Liver (tissue), 9 donors: ENCODE measurements around the gene KDM3B. TPM values are rescaled to one million over a fixed set of nuclear protein-coding genes. Genes with fewer than 3 reads are reported as not detected.
"Not testable (repeated sequence)": the region's sequence is repeated elsewhere in the genome, so short reads cannot be mapped to it uniquely, and the experiment has no call there.

Source experiments
- DNase-seq: peaks from one replicate; pipeline ENCODE4 v3.0.0-alpha.2; 2017; ENCODE audit warnings: low spot score
- H3K27ac ChIP-seq, 2 donors: one replicate each; pipeline ENCODE4 v1.7.0; 2013; ENCODE audit warnings: inconsistent platforms in 2 of 2, low read length in 2 of 2, control low read depth in 1 of 2, low read depth in 1 of 2, mild to moderate bottlenecking in 1 of 2
- H3K27me3 ChIP-seq, 4 donors: one replicate each; pipeline versions ENCODE4 v1.6.1 to v1.7.0; 2013; ENCODE audit warnings: low read length in 3 of 4, inconsistent platforms in 1 of 4, mild to moderate bottlenecking in 1 of 4, moderate library complexity in 1 of 4; ENCODE audit not compliant: control insufficient read depth in 4 of 4, insufficient read depth in 4 of 4
- H3K36me3 ChIP-seq, 4 donors: one replicate each; pipeline versions ENCODE4 v1.6.1 to v1.7.0; 2013; ENCODE audit warnings: low read length in 3 of 4, mild to moderate bottlenecking in 3 of 4, low read depth in 1 of 4, moderate library complexity in 1 of 4; ENCODE audit not compliant: control insufficient read depth in 4 of 4, insufficient read depth in 3 of 4
- H3K4me1 ChIP-seq, 4 donors: one replicate each; pipeline versions ENCODE4 v1.6.1 to v1.7.0; 2013; ENCODE audit warnings: low read length in 3 of 4, mild to moderate bottlenecking in 3 of 4, moderate library complexity in 1 of 4; ENCODE audit not compliant: control insufficient read depth in 4 of 4, insufficient read depth in 4 of 4
- H3K4me3 ChIP-seq, 3 donors: one replicate each; pipeline versions ENCODE4 v1.6.1 to v1.7.0; 2013; ENCODE audit warnings: low read length in 3 of 3, control low read depth in 1 of 3, low read depth in 1 of 3, mild to moderate bottlenecking in 1 of 3
- H3K9ac ChIP-seq, 2 donors: one replicate each; pipeline ENCODE4 v1.7.0; 2013; ENCODE audit warnings: low read length in 2 of 2, mild to moderate bottlenecking in 2 of 2, moderate library complexity in 2 of 2, control low read depth in 1 of 2, low read depth in 1 of 2
- H3K9me3 ChIP-seq, 4 donors: one replicate each; pipeline versions ENCODE4 v1.6.1 to v1.7.0; 2013; ENCODE audit warnings: low read length in 3 of 4; ENCODE audit not compliant: control insufficient read depth in 4 of 4
- ATF3 ChIP-seq: IDR thresholded peaks from 2 replicates; pipeline ENCODE4 v1.6.1; 2016; ENCODE audit warnings: antibody characterized with exemption
- CTCF ChIP-seq: fragments of 150-350 bp; IDR thresholded peaks from 2 replicates; pipeline ENCODE4 v1.5.1; 2017; ENCODE audit warnings: improper control_type of control experiment, low read depth, low read length; ENCODE audit not compliant: missing input control
- EGR1 ChIP-seq, 2 donors: IDR thresholded peaks; 2 replicates each; pipeline ENCODE4 v1.6.1; 2016 to 2018; ENCODE audit warnings: antibody characterized with exemption in 2 of 2, low read depth in 2 of 2
- FOXA1 ChIP-seq: IDR thresholded peaks from 2 replicates; pipeline ENCODE4 v1.6.1; 2016; ENCODE audit warnings: antibody characterized with exemption
- FOXA2 ChIP-seq: IDR thresholded peaks from 2 replicates; pipeline ENCODE4 v1.6.1; 2016; ENCODE audit warnings: antibody characterized with exemption
- GABPA ChIP-seq, 2 donors: IDR thresholded peaks in 1 of 2; conservative IDR thresholded peaks in 1 of 2; 2 replicates each; pipeline ENCODE4 v1.6.1; 2016; ENCODE audit warnings: antibody characterized with exemption in 2 of 2, mild to moderate bottlenecking in 1 of 2, moderate library complexity in 1 of 2
- HNF4A ChIP-seq, 2 donors: conservative IDR thresholded peaks; 2 replicates each; pipeline ENCODE4 v1.6.1; 2016; ENCODE audit warnings: antibody characterized with exemption in 2 of 2, mild to moderate bottlenecking in 2 of 2
- HNF4G ChIP-seq: IDR thresholded peaks from 2 replicates; pipeline ENCODE4 v1.6.1; 2016; ENCODE audit warnings: antibody characterized with exemption
- JUND ChIP-seq, 2 donors: IDR thresholded peaks; 2 replicates each; pipeline ENCODE4 v1.6.1; 2016; ENCODE audit warnings: antibody characterized with exemption in 2 of 2
- MAX ChIP-seq: IDR thresholded peaks from 2 replicates; pipeline ENCODE4 v1.6.1; 2016; ENCODE audit warnings: antibody characterized with exemption
- NR2F2 ChIP-seq: IDR thresholded peaks from 2 replicates; pipeline ENCODE4 v1.6.1; 2016; ENCODE audit warnings: antibody characterized with exemption
- RAD21 ChIP-seq, 2 donors: IDR thresholded peaks; 2 replicates each; pipeline ENCODE4 v1.6.1; 2016; ENCODE audit warnings: antibody characterized with exemption in 2 of 2, mild to moderate bottlenecking in 2 of 2
- REST ChIP-seq: IDR thresholded peaks from 2 replicates; pipeline ENCODE4 v1.6.1; 2016; ENCODE audit warnings: antibody characterized with exemption, mild to moderate bottlenecking
- RXRA ChIP-seq, 2 donors: IDR thresholded peaks; 2 replicates each; pipeline ENCODE4 v1.6.1; 2017 to 2018; ENCODE audit warnings: antibody characterized with exemption in 2 of 2, mild to moderate bottlenecking in 1 of 2
- SP1 ChIP-seq: IDR thresholded peaks from 2 replicates; pipeline ENCODE4 v1.6.1; 2018; ENCODE audit warnings: antibody characterized with exemption, mild to moderate bottlenecking
- TAF1 ChIP-seq: conservative IDR thresholded peaks from 2 replicates; pipeline ENCODE4 v1.6.1; 2016; ENCODE audit warnings: antibody characterized with exemption, mild to moderate bottlenecking
- YY1 ChIP-seq: IDR thresholded peaks from 2 replicates; pipeline ENCODE4 v1.6.1; 2016; ENCODE audit warnings: antibody characterized with exemption, mild to moderate bottlenecking
- ZBTB33 ChIP-seq: IDR thresholded peaks from 2 replicates; pipeline ENCODE4 v1.6.1; 2016; ENCODE audit warnings: antibody characterized with exemption
- WGBS: extraction: QIAGEN DNeasy Blood & Tissue Kit; methylation state at CpG from one replicate; pipeline ENCODE4 v1.1.7; 2013; 5-methylcytosine and 5-hydroxymethylcytosine counted together
- polyA plus RNA-seq, 2 donors: library from polyadenylated mRNA; stranded (reverse) in 1 of 2; unstranded in 1 of 2; fragments of 200-250 nt in 1 of 2; fragments of >200 nt in 1 of 2; fragmentation: Nextera tagmentation in 1 of 2; extraction: Ambion mirVana in 1 of 2; gene quantifications; one replicate each; pipeline versions ENCODE4 v1.2.1 to v1.2.3, GENCODE V29; 2013 to 2015
- total RNA-seq, 2 donors: library from RNA; depleted of rRNA; stranded (reverse); fragments of >200 nt; gene quantifications; one replicate each; pipeline ENCODE4 v1.2.3, GENCODE V29; 2014
- donor health status: healthy.
- donor health status: healthy.
- donor health status: healthy.
- donor health status: healthy.
- donor health status: healthy.

The KDM3B gene
- total and polyA plus RNA-seq, 4 donors: 6.8 to 39.6 (median 18.8) TPM

GRCh38 chr5:138472353-138472752 is 119.9 kb downstream of the KDM3B start:
- H3K4me1 ChIP-seq: peaks cover 0 to 13% (median 5%) of the 10 kb centered on the region in 4 donors
- no peak overlapping the region for H3K27ac ChIP-seq
- no peak overlapping the region for H3K4me3 ChIP-seq
- 41% methylated on average over 6 of the region's 6 CpGs for WGBS
- H3K9me3 ChIP-seq: no peaks in the 10 kb centered on the region
- no peaks in the 10 kb centered on the region for H3K27me3 ChIP-seq
- no peak overlapping the region for H3K9ac ChIP-seq
- H3K36me3 ChIP-seq: peaks cover 2 to 10% (median 7%) of the 10 kb centered on the region in 4 donors
- DNase-seq: no peak
- no peak for TF ChIP-seq FOXA2
- TF ChIP-seq GABPA (IDR thresholded peaks at IDR 0.05 in 1 of 2, conservative IDR thresholded peaks at IDR 0.05 in 1 of 2): no peak
- TF ChIP-seq RAD21 (IDR thresholded peaks at IDR 0.05): no peak
- no peak for TF ChIP-seq JUND (IDR thresholded peaks at IDR 0.05)
- no peak for TF ChIP-seq REST
- no peak for TF ChIP-seq ATF3
- TF ChIP-seq FOXA1: no peak
- no peak for TF ChIP-seq SP1
- no peak for TF ChIP-seq HNF4G
- no peak for TF ChIP-seq ZBTB33
- no peak for TF ChIP-seq YY1
- no peak for TF ChIP-seq NR2F2

- H3K27me3 ChIP-seq, H3K4me1 ChIP-seq: not testable (repeated sequence)
- 96% methylated on average over 5 of the region's 5 CpGs for WGBS
Observed at GRCh38 chr5:138473151-138473550, 120.7 kb downstream of the KDM3B start.

GRCh38 chr5:138476918-138477317 is 124.4 kb downstream of the KDM3B start:
- no peak overlapping the region for H3K9ac ChIP-seq
- WGBS: 90% methylated on average over 7 of the region's 7 CpGs
- no peak overlapping the region for H3K4me3 ChIP-seq
- H3K36me3 ChIP-seq: no peaks in the 10 kb centered on the region
- H3K27me3 ChIP-seq: no peaks in the 10 kb centered on the region
- no peak overlapping the region for H3K27ac ChIP-seq
- DNase-seq: no peak
- no peaks in the 10 kb centered on the region for H3K9me3 ChIP-seq
- H3K4me1 ChIP-seq: peaks cover 0 to 2% (median 0%) of the 10 kb centered on the region in 4 donors
- TF ChIP-seq TAF1: no peak
- TF ChIP-seq JUND (IDR thresholded peaks at IDR 0.05): no peak
- no peak for TF ChIP-seq MAX
- no peak for TF ChIP-seq CTCF
- no peak for TF ChIP-seq RXRA (IDR thresholded peaks at IDR 0.05)
- TF ChIP-seq YY1: no peak
- no peak for TF ChIP-seq ATF3
- no peak for TF ChIP-seq HNF4A (conservative IDR thresholded peaks at IDR 0.05)
- TF ChIP-seq NR2F2: no peak
- TF ChIP-seq FOXA1: no peak
- no peak for TF ChIP-seq FOXA2
- TF ChIP-seq EGR1 (IDR thresholded peaks at IDR 0.05; ENCODE audit: low read depth in 2 of 2): no peak

More at GRCh38 chr5:138473151-138473550, 120.7 kb downstream of the KDM3B start:
- H3K9me3 ChIP-seq, H3K9ac ChIP-seq, H3K27ac ChIP-seq, DNase-seq, H3K4me3 ChIP-seq, H3K36me3 ChIP-seq: not testable (repeated sequence)
